ENCODE measurements around the gene NOLC1. TPM values are rescaled to one million over a fixed set of nuclear protein-coding genes. Genes with fewer than 3 reads are reported as not detected.

NOLC1 gene
- total RNA-seq, 1 donor from 2014 or later: 31.0 TPM

DNA sequence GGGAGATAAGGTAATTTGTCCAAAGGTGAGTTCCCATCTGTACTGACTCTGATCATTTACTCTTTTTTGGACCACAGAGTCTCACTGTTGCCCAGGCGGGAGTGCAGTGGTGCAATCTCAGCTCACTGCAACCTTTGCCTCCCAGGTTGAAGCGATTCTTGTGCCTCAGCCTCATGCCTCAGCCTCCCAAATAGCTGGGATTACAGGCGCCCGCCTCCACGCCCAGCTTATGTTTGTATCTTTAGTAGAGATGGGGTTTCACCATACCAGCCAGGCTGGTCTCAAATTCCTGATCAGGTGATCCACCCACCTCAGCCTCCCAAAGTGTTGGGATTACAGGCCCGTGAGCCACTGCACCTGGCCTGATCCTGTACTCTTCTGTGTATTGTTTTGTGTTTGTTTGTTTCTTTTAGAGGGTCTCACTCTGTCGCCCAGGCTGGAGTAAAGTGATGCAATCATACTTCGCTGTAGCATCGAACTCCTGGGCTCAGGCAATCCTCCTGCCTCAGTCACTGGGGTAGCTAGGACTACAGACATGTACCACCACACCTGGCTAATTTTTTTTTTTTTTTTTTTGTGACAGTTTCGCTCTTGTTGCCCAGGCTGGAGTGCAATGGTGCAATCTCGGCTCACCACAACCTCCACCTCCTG lies 2.4 kb downstream of the NOLC1 start:
- intact Hi-C loops (cut with DNase I): no loop called here
- DNase-seq: peak; percentile 5
- Histone ChIP-seq H3K36me3 (peaks cover 70% of the 10 kb centered on the region), H3K4me1 (peaks cover 20% of the 10 kb centered on the region), H3K27me3 (ENCODE audit: low read depth) (no peaks in the 10 kb centered on the region), H3K27ac (no peak overlapping the region), H3K4me3 (no peak overlapping the region), H3K9me3 (no peaks in the 10 kb centered on the region)
- no peak for ATAC-seq
- TF ChIP-seq, protein P1, sequence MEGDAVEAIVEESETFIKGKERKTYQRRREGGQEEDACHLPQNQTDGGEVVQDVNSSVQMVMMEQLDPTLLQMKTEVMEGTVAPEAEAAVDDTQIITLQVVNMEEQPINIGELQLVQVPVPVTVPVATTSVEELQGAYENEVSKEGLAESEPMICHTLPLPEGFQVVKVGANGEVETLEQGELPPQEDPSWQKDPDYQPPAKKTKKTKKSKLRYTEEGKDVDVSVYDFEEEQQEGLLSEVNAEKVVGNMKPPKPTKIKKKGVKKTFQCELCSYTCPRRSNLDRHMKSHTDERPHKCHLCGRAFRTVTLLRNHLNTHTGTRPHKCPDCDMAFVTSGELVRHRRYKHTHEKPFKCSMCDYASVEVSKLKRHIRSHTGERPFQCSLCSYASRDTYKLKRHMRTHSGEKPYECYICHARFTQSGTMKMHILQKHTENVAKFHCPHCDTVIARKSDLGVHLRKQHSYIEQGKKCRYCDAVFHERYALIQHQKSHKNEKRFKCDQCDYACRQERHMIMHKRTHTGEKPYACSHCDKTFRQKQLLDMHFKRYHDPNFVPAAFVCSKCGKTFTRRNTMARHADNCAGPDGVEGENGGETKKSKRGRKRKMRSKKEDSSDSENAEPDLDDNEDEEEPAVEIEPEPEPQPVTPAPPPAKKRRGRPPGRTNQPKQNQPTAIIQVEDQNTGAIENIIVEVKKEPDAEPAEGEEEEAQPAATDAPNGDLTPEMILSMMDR (IDR thresholded peaks at IDR 0.05): no peak

DNA sequence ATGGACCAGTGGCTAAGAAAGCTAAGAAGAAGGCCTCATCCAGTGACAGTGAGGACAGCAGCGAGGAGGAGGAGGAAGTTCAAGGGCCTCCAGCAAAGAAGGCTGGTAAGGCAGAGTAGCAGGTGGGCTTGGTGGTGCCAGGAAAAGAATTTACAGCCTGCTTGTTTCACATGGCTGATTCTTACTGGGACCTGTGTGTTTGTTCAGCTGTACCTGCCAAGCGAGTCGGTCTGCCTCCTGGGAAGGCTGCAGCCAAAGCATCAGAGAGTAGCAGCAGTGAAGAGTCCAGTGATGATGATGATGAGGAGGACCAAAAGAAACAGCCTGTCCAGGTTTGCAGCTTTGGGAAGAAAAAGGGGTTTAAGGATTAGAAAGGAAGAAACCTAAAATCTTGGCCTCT lies 5.0 kb downstream of the NOLC1 start:
- Histone ChIP-seq H3K4me1 (peaks cover 13% of the 10 kb centered on the region), H3K9me3 (no peaks in the 10 kb centered on the region), H3K4me3 (no peak overlapping the region), H3K36me3 (peaks cover 80% of the 10 kb centered on the region), H3K27ac (no peak overlapping the region), H3K27me3 (ENCODE audit: low read depth) (no peaks in the 10 kb centered on the region)
- ATAC-seq (no peak), DNase-seq (no peak)
- TF ChIP-seq, protein P1 (IDR thresholded peaks at IDR 0.05): no peak
- intact Hi-C loops (cut with DNase I): no loop called here

DNA sequence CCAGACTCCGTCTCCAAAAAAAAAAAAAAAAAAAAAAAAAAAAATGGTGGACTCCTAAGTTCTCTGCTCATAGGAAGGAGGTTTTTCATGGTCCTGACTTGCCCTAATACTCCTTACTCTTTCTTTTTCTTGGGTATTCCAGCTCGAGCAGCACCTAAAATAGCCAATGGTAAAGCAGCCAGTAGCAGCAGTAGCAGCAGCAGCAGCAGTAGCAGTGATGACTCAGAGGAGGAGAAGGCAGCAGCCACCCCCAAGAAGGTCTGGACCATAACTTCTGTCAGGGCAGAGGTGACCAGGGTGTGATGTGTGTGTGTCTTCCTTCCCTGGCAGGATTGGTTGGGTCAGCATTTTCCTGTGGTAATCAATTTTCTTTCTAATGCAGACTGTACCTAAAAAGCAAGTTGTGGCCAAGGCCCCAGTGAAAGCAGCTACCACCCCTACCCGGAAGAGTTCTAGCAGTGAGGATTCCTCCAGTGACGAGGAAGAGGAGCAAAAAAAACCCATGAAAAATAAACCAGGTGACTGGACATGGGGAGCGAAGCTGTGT lies 6.9 kb downstream of the NOLC1 start:
- peaks cover 99% of the 10 kb centered on the region for H3K36me3 ChIP-seq
- H3K9me3 ChIP-seq: no peaks in the 10 kb centered on the region
- no peaks in the 10 kb centered on the region for H3K4me1 ChIP-seq
- intact Hi-C loops (cut with DNase I): no loop called here
- no peak overlapping the region for H3K27ac ChIP-seq
- H3K4me3 ChIP-seq: no peak overlapping the region
- no peak for ATAC-seq
- DNase-seq: no peak
- no peaks in the 10 kb centered on the region for H3K27me3 ChIP-seq (ENCODE audit: low read depth)
- TF ChIP-seq, protein P1 (IDR thresholded peaks at IDR 0.05): no peak

DNA sequence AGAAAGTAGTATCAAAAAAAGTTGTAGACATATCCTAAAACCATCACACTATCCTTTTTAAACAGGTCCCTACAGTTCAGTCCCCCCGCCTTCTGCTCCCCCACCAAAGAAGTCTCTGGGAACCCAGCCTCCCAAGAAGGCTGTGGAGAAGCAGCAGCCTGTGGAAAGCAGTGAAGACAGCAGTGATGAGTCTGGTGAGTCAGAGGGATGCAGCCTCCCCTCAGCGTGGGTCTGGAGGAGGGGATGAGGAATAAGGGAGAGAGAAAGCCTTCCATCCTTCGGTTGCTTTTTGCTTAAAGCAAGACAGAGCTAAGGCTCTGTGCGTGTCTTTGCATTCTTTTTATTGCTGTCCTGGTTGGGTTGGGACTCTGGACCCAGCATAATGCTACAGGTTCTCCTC lies 7.6 kb downstream of the NOLC1 start:
- ATAC-seq: no peak
- Histone ChIP-seq H3K4me1 (no peaks in the 10 kb centered on the region), H3K27ac (no peak overlapping the region), H3K27me3 (ENCODE audit: low read depth) (no peaks in the 10 kb centered on the region), H3K9me3 (no peaks in the 10 kb centered on the region), H3K36me3 (peaks cover 94% of the 10 kb centered on the region), H3K4me3 (no peak overlapping the region)
- peak; percentile 4 for DNase-seq
- TF ChIP-seq, protein P1 (IDR thresholded peaks at IDR 0.05): no peak
- intact Hi-C loops (cut with DNase I): no loop called here

DNA sequence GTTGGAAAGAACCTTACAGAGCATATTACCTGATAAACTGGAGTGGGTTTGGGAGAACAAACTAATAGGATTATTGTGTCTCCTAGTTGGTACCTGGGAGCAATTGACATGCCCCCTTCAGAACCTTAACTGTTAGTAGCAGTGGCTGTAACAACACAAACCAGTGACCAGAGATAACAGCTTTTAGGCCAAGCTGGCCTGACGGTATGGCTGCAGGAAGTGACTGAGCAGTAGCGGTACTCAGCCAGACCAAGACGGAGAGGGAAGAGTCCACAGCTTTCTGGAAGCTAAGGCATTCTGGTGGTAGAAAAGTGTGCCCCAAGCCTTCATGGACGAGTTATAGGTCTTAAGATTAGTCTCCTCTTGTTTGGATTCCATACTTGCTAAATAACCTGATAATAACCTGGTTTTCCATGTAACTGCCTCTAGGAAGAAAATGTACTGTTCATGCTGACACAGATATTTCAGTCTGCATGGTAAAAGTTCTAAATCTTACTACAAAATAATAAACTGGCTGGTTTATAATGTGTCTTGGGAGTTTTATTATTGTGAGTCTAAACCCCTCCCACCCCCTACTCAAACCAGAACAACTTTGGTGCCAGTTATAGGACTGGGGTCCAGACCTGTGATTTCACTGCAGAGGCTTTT lies 11.3 kb downstream of the NOLC1 start:
- Histone ChIP-seq H3K4me3 (no peak overlapping the region), H3K27ac (no peak overlapping the region), H3K4me1 (no peaks in the 10 kb centered on the region), H3K27me3 (ENCODE audit: low read depth) (no peaks in the 10 kb centered on the region), H3K9me3 (no peaks in the 10 kb centered on the region), H3K36me3 (peaks cover 58% of the 10 kb centered on the region)
- intact Hi-C loops (cut with DNase I): no loop called here
- no peak for ATAC-seq
- TF ChIP-seq, protein P1 (IDR thresholded peaks at IDR 0.05): no peak
- no peak for DNase-seq
